Measurements from ENCODE around the gene CBX4. TPM values are rescaled to one million over a fixed set of nuclear protein-coding genes. Genes with fewer than 3 reads are reported as not detected.

CBX4 gene
- total and polyA plus RNA-seq, 2 of the 13 experiments (the other 11 are each of a cell fraction or from before 2014, with no cell fraction given): 25.8 to 50.8 TPM

DNA sequence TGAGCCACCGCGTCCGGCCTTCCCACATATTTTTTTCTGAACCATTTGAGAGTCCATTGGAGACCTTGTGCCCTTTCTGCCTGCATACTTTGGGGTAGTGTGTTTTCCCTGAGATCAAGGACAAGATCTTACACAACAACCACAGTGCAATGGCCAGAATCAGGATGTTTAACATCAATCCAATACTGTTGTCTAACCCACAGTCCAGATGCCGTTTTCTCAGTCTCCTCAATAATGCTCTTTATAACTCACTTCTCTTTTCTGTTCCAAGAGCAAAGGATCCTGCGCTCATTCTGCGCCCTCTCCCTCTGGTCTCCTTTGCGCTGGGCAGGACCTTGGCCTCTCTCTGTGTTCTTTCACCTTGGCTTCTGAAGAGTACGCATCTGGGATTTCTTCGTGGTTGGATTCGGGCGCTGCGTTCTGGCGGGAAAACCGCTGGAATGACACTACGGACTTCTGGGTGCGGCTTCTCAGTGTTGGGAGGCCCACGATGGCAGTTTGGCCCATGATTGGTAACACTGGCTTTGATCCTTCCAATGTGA lies 16.6 kb downstream of the CBX4 start (continued):
- no peak for TF ChIP-seq IKZF4 (CRISPR knock-in tag; IDR thresholded peaks at IDR 0.05; ENCODE audit: borderline replicate concordance, low read depth, not compliant biosample characterization)
- no peak for TF ChIP-seq REXO4 (CRISPR knock-in tag; IDR thresholded peaks at IDR 0.05; ENCODE audit: borderline replicate concordance)
- TF ChIP-seq KDM5B (CRISPR knock-in tag; IDR thresholded peaks at IDR 0.05; ENCODE audit: borderline replicate concordance): peak; percentile 69; the same call in 1 of the 2 replicates
- TF ChIP-seq ZNF670 (CRISPR knock-in tag; IDR thresholded peaks at IDR 0.05; ENCODE audit: borderline replicate concordance): no peak
- peak; percentile 78 for TF ChIP-seq ZSCAN9 (CRISPR knock-in tag; IDR thresholded peaks at IDR 0.05; ENCODE audit: borderline replicate concordance)
- TF ChIP-seq, protein P1, sequence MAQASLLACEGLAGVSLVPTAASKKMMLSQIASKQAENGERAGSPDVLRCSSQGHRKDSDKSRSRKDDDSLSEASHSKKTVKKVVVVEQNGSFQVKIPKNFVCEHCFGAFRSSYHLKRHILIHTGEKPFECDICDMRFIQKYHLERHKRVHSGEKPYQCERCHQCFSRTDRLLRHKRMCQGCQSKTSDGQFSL (CRISPR knock-in tag; IDR thresholded peaks at IDR 0.05): no peak
- peak; percentile 65; the same call in 1 of the 2 replicates for TF ChIP-seq ZNF652 (CRISPR knock-in tag; IDR thresholded peaks at IDR 0.05; ENCODE audit: borderline replicate concordance, low read depth)
- TF ChIP-seq, protein P2, sequence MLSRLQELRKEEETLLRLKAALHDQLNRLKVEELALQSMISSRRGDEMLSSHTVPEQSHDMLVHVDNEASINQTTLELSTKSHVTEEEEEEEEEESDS (CRISPR knock-in tag; IDR thresholded peaks at IDR 0.05; ENCODE audit: borderline replicate concordance): 0 out of 2 replicates have a peak, but pooled peaks have one; percentile 53
- TF ChIP-seq MTF2 (CRISPR knock-in tag; IDR thresholded peaks at IDR 0.05; ENCODE audit: borderline replicate concordance): no peak
- TF ChIP-seq ATF2 (CRISPR knock-in tag; IDR thresholded peaks at IDR 0.05): peak; percentile 69; the same call in 1 of the 2 replicates
- no peak for TF ChIP-seq MAFK (conservative IDR thresholded peaks at IDR 0.05 in 1 of 2, IDR thresholded peaks at IDR 0.05 in 1 of 2; ENCODE audit: low read length in 2 of 2)
- TF ChIP-seq EZH2 (conservative IDR thresholded peaks at IDR 0.05; ENCODE audit: low read depth, low read length): no peak
- no peak for TF ChIP-seq CBX2 (IDR thresholded peaks at IDR 0.05; ENCODE audit: low read depth, low read length)
- TF ChIP-seq CBX2 (CRISPR knock-in tag; IDR thresholded peaks at IDR 0.05; ENCODE audit: low read depth): no peak
- TF ChIP-seq RARG (CRISPR knock-in tag; IDR thresholded peaks at IDR 0.05; ENCODE audit: low read depth): no peak
- no peak for TF ChIP-seq HNRNPUL1 (IDR thresholded peaks at IDR 0.05; ENCODE audit: low read depth, low read length)
- TF ChIP-seq ZIK1 (CRISPR knock-in tag; IDR thresholded peaks at IDR 0.05; ENCODE audit: borderline replicate concordance, low read depth): 0 out of 2 replicates have a peak, but pooled peaks have one; percentile 32
- TF ChIP-seq KLF16 (CRISPR knock-in tag; IDR thresholded peaks at IDR 0.05): peak in 1 of 2 experiments; percentile 77; a peak in 2 of 4 replicates
- TF ChIP-seq ZNF562 (CRISPR knock-in tag; IDR thresholded peaks at IDR 0.05; ENCODE audit: borderline replicate concordance): no peak
- TF ChIP-seq HMG20B (CRISPR knock-in tag; conservative IDR thresholded peaks at IDR 0.05): peak; percentile 90
- TF ChIP-seq CREB1 (IDR thresholded peaks at IDR 0.05): no peak
- TF ChIP-seq CREB1 (CRISPR knock-in tag; IDR thresholded peaks at IDR 0.05): peak; percentile 61
- peak; percentile 87 for TF ChIP-seq KDM1A (CRISPR knock-in tag; IDR thresholded peaks at IDR 0.05)
- peak; percentile 30; the same call in 1 of the 2 replicates for TF ChIP-seq ZNF292 (CRISPR knock-in tag; IDR thresholded peaks at IDR 0.05; ENCODE audit: borderline replicate concordance, low read depth)
- TF ChIP-seq SATB2 (CRISPR knock-in tag; IDR thresholded peaks at IDR 0.05): no peak
- peak; percentile 90 for TF ChIP-seq E2F1 (CRISPR knock-in tag; IDR thresholded peaks at IDR 0.05)
- peak; percentile 96 for TF ChIP-seq CEBPG (CRISPR knock-in tag; IDR thresholded peaks at IDR 0.05)
- TF ChIP-seq ASH2L (IDR thresholded peaks at IDR 0.05; ENCODE audit: insufficient read length, low read depth, low read length): peak; percentile 41
- TF ChIP-seq CC2D1A (CRISPR knock-in tag; IDR thresholded peaks at IDR 0.05): peak; percentile 37; the same call in 1 of the 2 replicates
- no peak; the same call in 1 of the 2 replicates for TF ChIP-seq ZNF431 (CRISPR knock-in tag; IDR thresholded peaks at IDR 0.05; ENCODE audit: borderline replicate concordance, low read depth)
